Glomerular visceral epithelial cell (primary cell): Measurements from ENCODE around the gene PPRC1.
"Not testable (repeated sequence)": the region's sequence is repeated elsewhere in the genome, so short reads cannot be mapped to it uniquely, and the experiment has no call there.

Experiments
- DNase-seq: peaks from one replicate; pipeline ENCODE4 v3.0.0-alpha.2; 2016; ENCODE audit errors: extremely low spot score

The PPRC1 gene

GRCh38 chr10:102188941-102189898 is 56.4 kb downstream of the PPRC1 start:
- not testable (repeated sequence) for DNase-seq

GRCh38 chr10:102191956-102192355 is 59.1 kb downstream of the PPRC1 start:
- DNase-seq: no peak

GRCh38 chr10:102195296-102195870 is 62.5 kb downstream of the PPRC1 start:
- DNase-seq: no peak

- DNase-seq: no peak
Measured at GRCh38 chr10:102196893-102197292, 64.1 kb downstream of the PPRC1 start.

GRCh38 chr10:102198027-102198426 is 65.2 kb downstream of the PPRC1 start:
- no peak for DNase-seq
